ENCODE measurements around the gene TTYH2. TPM values are rescaled to one million over a fixed set of nuclear protein-coding genes. Genes with fewer than 3 reads are reported as not detected.

TTYH2 gene
- total and polyA plus RNA-seq, 5 experiments from 2014 or later: 0.57 to 9.6 (median 2.2) TPM

- H3K36me3 Mint-ChIP-seq: peaks cover 3 to 9% (median 4%) of the 10 kb centered on the region in 3 donors
- peaks cover 9 to 67% (median 20%) of the 10 kb centered on the region in 5 donors for H3K27me3 Mint-ChIP-seq
- POLR2A ChIA-PET: interaction anchor here (1.7 kb wide), 1 partner anchor 607 kb away, joined by 5 read pairs; no protein-coding TSS in a partner anchor
- ATAC-seq: peak; percentile 44 to 51
- peaks cover 10 to 24% (median 16%) of the 10 kb centered on the region in 4 donors for H3K4me1 Mint-ChIP-seq
- peak overlapping the region in 6 of 10 donors; percentile 9 to 85 (median 20) for H3K4me3 Mint-ChIP-seq
- DNase-seq: peak in 9 of 10 donors; percentile 36 to 63 (median 56)
- no peaks in the 10 kb centered on the region for H3K9me3 Mint-ChIP-seq
- H3K27ac Mint-ChIP-seq: peak overlapping the region in 2 of 10 donors; percentile 57 to 69
Observed at GRCh38 chr17:74199306-74200092, 13.9 kb upstream of the TTYH2 start.

GRCh38 chr17:74200112-74200511 lies 13.3 kb upstream of the TTYH2 start:
- Mint-ChIP-seq H3K36me3 (peaks cover 4 to 13% (median 4%) of the 10 kb centered on the region in 3 donors), H3K27me3 (peaks cover 6 to 61% (median 19%) of the 10 kb centered on the region in 5 donors), H3K9me3 (no peaks in the 10 kb centered on the region), H3K4me1 (peaks cover 12 to 22% (median 18%) of the 10 kb centered on the region in 4 donors), H3K4me3 (peak overlapping the region in 1 of 10 donors; percentile 10), H3K27ac (no peak overlapping the region)
- DNase-seq: no peak
- POLR2A ChIA-PET: interaction anchor here (1.7 kb wide), 1 partner anchor 608 kb away, joined by 5 read pairs; no protein-coding TSS in a partner anchor
- ATAC-seq: no peak

- Mint-ChIP-seq H3K4me3 (no peak overlapping the region), H3K27me3 (peaks cover 6 to 50% (median 15%) of the 10 kb centered on the region in 5 donors), H3K27ac (peak overlapping the region in 1 of 10 donors; percentile 56), H3K9me3 (no peaks in the 10 kb centered on the region), H3K4me1 (peaks cover 14 to 32% (median 29%) of the 10 kb centered on the region in 4 donors), H3K36me3 (peaks cover 4 to 25% (median 8%) of the 10 kb centered on the region in 3 donors)
- DNase-seq: no peak
- no peak for ATAC-seq
- POLR2A ChIA-PET: no interaction called here
Observed at GRCh38 chr17:74201250-74201649, 12.1 kb upstream of the TTYH2 start.

- Mint-ChIP-seq H3K27me3 (peaks cover 6 to 48% (median 15%) of the 10 kb centered on the region in 5 donors), H3K36me3 (peaks cover 4 to 32% (median 8%) of the 10 kb centered on the region in 3 donors), H3K27ac (no peak overlapping the region), H3K9me3 (no peaks in the 10 kb centered on the region), H3K4me1 (peaks cover 17 to 36% (median 35%) of the 10 kb centered on the region in 4 donors), H3K4me3 (no peak overlapping the region)
- no peak for ATAC-seq
- POLR2A ChIA-PET: no interaction called here
- no peak for DNase-seq
Observed at GRCh38 chr17:74201948-74202347, 11.4 kb upstream of the TTYH2 start.

- DNase-seq (no peak), ATAC-seq (peak in 1 of 2 donors; percentile 16)
- POLR2A ChIA-PET: interaction anchor here (0.7 to 2.7 kb wide), 4 partner anchors 10 to 72 kb away, joined by 3 to 13 read pairs (median 3); partner anchors contain the start of gene TTYH2
- H3K4me1 Mint-ChIP-seq: peaks cover 17 to 44% (median 41%) of the 10 kb centered on the region in 4 donors
- peak overlapping the region in 9 of 10 donors; percentile 93 to 100 (median 97) for H3K27ac Mint-ChIP-seq
- peaks cover 6 to 41% (median 12%) of the 10 kb centered on the region in 5 donors for H3K27me3 Mint-ChIP-seq
- H3K4me3 Mint-ChIP-seq: peak overlapping the region; percentile 94 to 100 (median 98)
- H3K36me3 Mint-ChIP-seq: peaks cover 4 to 41% (median 8%) of the 10 kb centered on the region in 3 donors
- H3K9me3 Mint-ChIP-seq: no peaks in the 10 kb centered on the region
Observed at GRCh38 chr17:74202938-74203337, 10.4 kb upstream of the TTYH2 start.

- DNase-seq (peak; percentile 87 to 97 (median 94)), ATAC-seq (peak; percentile 86 to 91)
- Mint-ChIP-seq H3K27ac (peak within 1 kb of the TSS; percentile 93 to 100 (median 97)), H3K4me1 (peaks cover 17 to 50% (median 44%) of the 10 kb centered on the region in 4 donors), H3K9me3 (no peaks in the 10 kb centered on the region), H3K36me3 (peaks cover 4 to 48% (median 8%) of the 10 kb centered on the region in 3 donors), H3K4me3 (peak within 1 kb of the TSS; percentile 94 to 100 (median 98)), H3K27me3 (peaks cover 4 to 37% (median 12%) of the 10 kb centered on the region in 5 donors)
- POLR2A ChIA-PET: interaction anchor here (0.6 to 2.7 kb wide), 5 partner anchors 9 to 197 kb away, joined by 3 to 13 read pairs (median 3); partner anchors contain the start of gene TTYH2
Observed at GRCh38 chr17:74203439-74204240, 9.7 kb upstream of the TTYH2 start, which contains the start of gene RPL38. Gene RPL38 (plus strand): TSS chr17:74203678. CDS start chr17:74203956, 278 bp downstream.

- Mint-ChIP-seq H3K27me3 (peaks cover 3 to 29% (median 12%) of the 10 kb centered on the region in 5 donors), H3K9me3 (no peaks in the 10 kb centered on the region), H3K27ac (peak overlapping the region; percentile 82 to 100 (median 97)), H3K4me1 (peaks cover 19 to 55% (median 48%) of the 10 kb centered on the region in 4 donors), H3K36me3 (peaks cover 4 to 56% (median 12%) of the 10 kb centered on the region in 3 donors), H3K4me3 (peak overlapping the region; percentile 94 to 100 (median 98))
- no peak for DNase-seq
- POLR2A ChIA-PET: interaction anchor here (0.6 to 2.7 kb wide), 2 partner anchors 9 to 198 kb away, joined by 3 to 13 read pairs; partner anchors contain the start of gene TTYH2
- no peak for ATAC-seq
Observed at GRCh38 chr17:74204474-74204873, 8.9 kb upstream of the TTYH2 start.

- POLR2A ChIA-PET: interaction anchor here (1.1 to 2.7 kb wide), 2 partner anchors 8 to 14 kb away, joined by 6 to 13 read pairs; partner anchors contain the start of gene TTYH2
- H3K27ac Mint-ChIP-seq: peak overlapping the region; percentile 53 to 95 (median 80)
Observed at GRCh38 chr17:74205274-74205673, 8.1 kb upstream of the TTYH2 start.

GRCh38 chr17:74206332-74206818 lies 7.0 kb upstream of the TTYH2 start:
- ATAC-seq: no peak
- POLR2A ChIA-PET: interaction anchor here (0.8 to 1.1 kb wide), 2 partner anchors 9 to 15 kb away, joined by 6 to 7 read pairs; no protein-coding TSS in a partner anchor
- Mint-ChIP-seq H3K27me3 (peaks cover 0 to 13% (median 6%) of the 10 kb centered on the region in 5 donors), H3K9me3 (no peaks in the 10 kb centered on the region), H3K4me3 (peak overlapping the region; percentile 6 to 80 (median 42)), H3K4me1 (peaks cover 20 to 62% (median 54%) of the 10 kb centered on the region in 4 donors), H3K27ac (peak overlapping the region in 9 of 10 donors; percentile 2 to 95 (median 57)), H3K36me3 (peaks cover 4 to 69% (median 15%) of the 10 kb centered on the region in 3 donors)
- no peak for DNase-seq

More at GRCh38 chr17:74205274-74205673, 8.1 kb upstream of the TTYH2 start:
- Mint-ChIP-seq H3K9me3 (no peaks in the 10 kb centered on the region), H3K27me3 (peaks cover 0 to 21% (median 9%) of the 10 kb centered on the region in 5 donors), H3K4me3 (peak overlapping the region; percentile 42 to 100 (median 72)), H3K4me1 (peaks cover 17 to 56% (median 47%) of the 10 kb centered on the region in 4 donors), H3K36me3 (peaks cover 4 to 64% (median 13%) of the 10 kb centered on the region in 3 donors)
- no peak for ATAC-seq
- no peak for DNase-seq

- peak; percentile 66 to 84 (median 79) for DNase-seq
Observed at GRCh38 chr17:74210191-74211140, 2.9 kb upstream of the TTYH2 start.

More at GRCh38 chr17:74210191-74211140, 2.9 kb upstream of the TTYH2 start:
- peaks cover 0 to 55% (median 7%) of the 10 kb centered on the region in 3 donors for H3K36me3 Mint-ChIP-seq
- H3K4me3 Mint-ChIP-seq: peak overlapping the region in 7 of 10 donors; percentile 36 to 75 (median 68)
- ATAC-seq: peak; percentile 48 to 70
- peaks cover 24 to 74% (median 64%) of the 10 kb centered on the region in 4 donors for H3K4me1 Mint-ChIP-seq
- H3K27me3 Mint-ChIP-seq: no peaks in the 10 kb centered on the region
- POLR2A ChIA-PET: interaction anchor here (0.5 to 0.6 kb wide), 2 partner anchors 73 to 284 kb away, joined by 3 to 4 read pairs; no protein-coding TSS in a partner anchor
- H3K27ac Mint-ChIP-seq: peak overlapping the region; percentile 75 to 93 (median 86)
- H3K9me3 Mint-ChIP-seq: no peaks in the 10 kb centered on the region
